Measurements from ENCODE around the gene ZNF292.

DNA sequence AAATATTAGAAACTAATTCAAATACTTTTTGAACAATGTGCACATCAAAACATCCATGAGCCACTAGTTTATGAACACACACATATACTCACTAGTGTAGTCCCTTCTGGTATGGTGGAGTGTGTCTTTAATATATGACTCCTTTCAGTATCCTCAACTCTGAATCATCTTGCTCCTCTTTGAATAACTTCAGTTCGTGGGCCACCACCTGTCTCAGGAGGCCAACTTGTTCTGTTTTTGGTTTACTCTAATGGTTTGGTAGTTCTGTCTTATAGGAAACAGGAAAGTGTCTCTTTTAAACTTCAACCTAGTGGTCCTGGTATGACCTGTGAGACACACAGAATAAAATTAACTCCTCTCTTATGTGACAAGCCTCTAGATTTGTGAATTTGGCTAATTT is 55.6 kb downstream of the ZNF292 start:
- TF ChIP-seq EP300 (IDR thresholded peaks at IDR 0.05) (no peak), POLR2A (IDR thresholded peaks at IDR 0.05) (no peak)
- TF ChIP-seq, protein P1, sequence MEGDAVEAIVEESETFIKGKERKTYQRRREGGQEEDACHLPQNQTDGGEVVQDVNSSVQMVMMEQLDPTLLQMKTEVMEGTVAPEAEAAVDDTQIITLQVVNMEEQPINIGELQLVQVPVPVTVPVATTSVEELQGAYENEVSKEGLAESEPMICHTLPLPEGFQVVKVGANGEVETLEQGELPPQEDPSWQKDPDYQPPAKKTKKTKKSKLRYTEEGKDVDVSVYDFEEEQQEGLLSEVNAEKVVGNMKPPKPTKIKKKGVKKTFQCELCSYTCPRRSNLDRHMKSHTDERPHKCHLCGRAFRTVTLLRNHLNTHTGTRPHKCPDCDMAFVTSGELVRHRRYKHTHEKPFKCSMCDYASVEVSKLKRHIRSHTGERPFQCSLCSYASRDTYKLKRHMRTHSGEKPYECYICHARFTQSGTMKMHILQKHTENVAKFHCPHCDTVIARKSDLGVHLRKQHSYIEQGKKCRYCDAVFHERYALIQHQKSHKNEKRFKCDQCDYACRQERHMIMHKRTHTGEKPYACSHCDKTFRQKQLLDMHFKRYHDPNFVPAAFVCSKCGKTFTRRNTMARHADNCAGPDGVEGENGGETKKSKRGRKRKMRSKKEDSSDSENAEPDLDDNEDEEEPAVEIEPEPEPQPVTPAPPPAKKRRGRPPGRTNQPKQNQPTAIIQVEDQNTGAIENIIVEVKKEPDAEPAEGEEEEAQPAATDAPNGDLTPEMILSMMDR (IDR thresholded peaks at IDR 0.05), result no peak

All from tibial nerve (tissue), 4 donors.